ENCODE data around the gene ACBD6.
A peak's percentile ranks its signal among the peaks of the same experiment; 100 is the strongest.

The ACBD6 gene

GRCh38 chr1:180486092-180486491 lies 16.3 kb downstream of the ACBD6 start:
- H3K27me3 ChIP-seq (ENCODE audit: insufficient read depth, low read depth, severe bottlenecking), result no peaks in the 10 kb centered on the region
- no peaks in the 10 kb centered on the region for H3K9me3 ChIP-seq (ENCODE audit: severe bottlenecking)
- peaks cover 43% of the 10 kb centered on the region for H3K36me3 ChIP-seq
- H3K27ac ChIP-seq, result no peak overlapping the region
- TF ChIP-seq, protein P1, sequence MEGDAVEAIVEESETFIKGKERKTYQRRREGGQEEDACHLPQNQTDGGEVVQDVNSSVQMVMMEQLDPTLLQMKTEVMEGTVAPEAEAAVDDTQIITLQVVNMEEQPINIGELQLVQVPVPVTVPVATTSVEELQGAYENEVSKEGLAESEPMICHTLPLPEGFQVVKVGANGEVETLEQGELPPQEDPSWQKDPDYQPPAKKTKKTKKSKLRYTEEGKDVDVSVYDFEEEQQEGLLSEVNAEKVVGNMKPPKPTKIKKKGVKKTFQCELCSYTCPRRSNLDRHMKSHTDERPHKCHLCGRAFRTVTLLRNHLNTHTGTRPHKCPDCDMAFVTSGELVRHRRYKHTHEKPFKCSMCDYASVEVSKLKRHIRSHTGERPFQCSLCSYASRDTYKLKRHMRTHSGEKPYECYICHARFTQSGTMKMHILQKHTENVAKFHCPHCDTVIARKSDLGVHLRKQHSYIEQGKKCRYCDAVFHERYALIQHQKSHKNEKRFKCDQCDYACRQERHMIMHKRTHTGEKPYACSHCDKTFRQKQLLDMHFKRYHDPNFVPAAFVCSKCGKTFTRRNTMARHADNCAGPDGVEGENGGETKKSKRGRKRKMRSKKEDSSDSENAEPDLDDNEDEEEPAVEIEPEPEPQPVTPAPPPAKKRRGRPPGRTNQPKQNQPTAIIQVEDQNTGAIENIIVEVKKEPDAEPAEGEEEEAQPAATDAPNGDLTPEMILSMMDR (IDR thresholded peaks at IDR 0.05; ENCODE audit: low read depth, low read length), result no peak
- no peak for DNase-seq
- no peak overlapping the region for H3K4me3 ChIP-seq (ENCODE audit: low read depth, low read length)

GRCh38 chr1:180484490-180484889 lies 17.9 kb downstream of the ACBD6 start:
- no peak for DNase-seq
- Histone ChIP-seq H3K27me3 (ENCODE audit: insufficient read depth, low read depth, severe bottlenecking) (no peaks in the 10 kb centered on the region), H3K27ac (no peak overlapping the region), H3K36me3 (peaks cover 39% of the 10 kb centered on the region), H3K4me3 (ENCODE audit: low read depth, low read length) (no peak overlapping the region), H3K9me3 (ENCODE audit: severe bottlenecking) (no peaks in the 10 kb centered on the region)
- TF ChIP-seq, protein P1 (IDR thresholded peaks at IDR 0.05; ENCODE audit: low read depth, low read length), result no peak

DNA sequence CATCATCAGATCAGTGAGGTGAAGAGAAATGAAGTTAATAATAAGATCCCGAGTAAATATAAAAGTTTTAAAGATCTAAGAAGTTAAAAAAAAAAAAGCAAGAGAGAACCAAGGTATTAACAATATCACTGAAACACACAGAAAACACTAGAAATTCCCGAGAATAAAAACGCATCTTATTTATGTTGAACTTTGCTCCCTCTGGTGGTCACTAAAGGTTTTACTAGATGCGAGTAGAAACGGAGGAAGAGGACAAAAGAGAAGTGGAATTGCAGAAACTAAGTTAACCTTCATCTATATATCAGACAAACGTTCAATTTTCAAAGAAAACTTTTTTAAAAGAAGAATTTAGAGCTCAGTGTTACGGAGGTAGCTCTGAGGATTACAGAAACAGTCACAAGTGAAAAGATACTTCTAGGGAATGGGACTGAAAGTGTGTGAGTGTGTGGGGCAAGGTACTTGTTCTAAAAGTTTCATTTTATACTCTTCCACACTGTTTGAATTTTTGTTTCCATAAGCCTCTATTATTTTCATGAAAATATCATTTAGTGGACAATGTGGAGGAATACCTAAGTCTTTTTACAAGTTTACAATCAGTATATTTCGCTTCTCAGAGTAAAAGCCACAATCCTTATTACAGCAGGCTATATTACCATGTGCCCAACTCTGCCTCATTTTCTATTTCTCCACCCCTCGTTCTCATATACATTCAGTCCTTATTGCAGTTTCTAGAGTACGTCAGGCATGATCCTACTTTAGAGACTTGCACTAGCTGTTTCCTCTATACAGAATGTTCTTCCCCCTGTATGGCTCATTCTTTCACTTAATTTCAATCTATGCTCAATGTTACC lies 19.7 kb downstream of the ACBD6 start:
- H3K36me3 ChIP-seq, result peaks cover 44% of the 10 kb centered on the region
- no peak overlapping the region for H3K27ac ChIP-seq
- TF ChIP-seq, protein P1 (IDR thresholded peaks at IDR 0.05; ENCODE audit: low read depth, low read length), result peak; percentile 48; the same call in 1 of the 2 replicates
- no peaks in the 10 kb centered on the region for H3K9me3 ChIP-seq (ENCODE audit: severe bottlenecking)
- no peaks in the 10 kb centered on the region for H3K27me3 ChIP-seq (ENCODE audit: insufficient read depth, low read depth, severe bottlenecking)
- DNase-seq, result no peak
- no peak overlapping the region for H3K4me3 ChIP-seq (ENCODE audit: low read depth, low read length)

GRCh38 chr1:180470031-180470430 lies 32.3 kb downstream of the ACBD6 start:
- no peaks in the 10 kb centered on the region for H3K27me3 ChIP-seq (ENCODE audit: insufficient read depth, low read depth, severe bottlenecking)
- TF ChIP-seq, protein P1 (IDR thresholded peaks at IDR 0.05; ENCODE audit: low read depth, low read length), result no peak
- H3K27ac ChIP-seq, result no peak overlapping the region
- no peaks in the 10 kb centered on the region for H3K9me3 ChIP-seq (ENCODE audit: severe bottlenecking)
- DNase-seq, result no peak
- H3K4me3 ChIP-seq (ENCODE audit: low read depth, low read length), result no peak overlapping the region
- no peaks in the 10 kb centered on the region for H3K36me3 ChIP-seq

DNA sequence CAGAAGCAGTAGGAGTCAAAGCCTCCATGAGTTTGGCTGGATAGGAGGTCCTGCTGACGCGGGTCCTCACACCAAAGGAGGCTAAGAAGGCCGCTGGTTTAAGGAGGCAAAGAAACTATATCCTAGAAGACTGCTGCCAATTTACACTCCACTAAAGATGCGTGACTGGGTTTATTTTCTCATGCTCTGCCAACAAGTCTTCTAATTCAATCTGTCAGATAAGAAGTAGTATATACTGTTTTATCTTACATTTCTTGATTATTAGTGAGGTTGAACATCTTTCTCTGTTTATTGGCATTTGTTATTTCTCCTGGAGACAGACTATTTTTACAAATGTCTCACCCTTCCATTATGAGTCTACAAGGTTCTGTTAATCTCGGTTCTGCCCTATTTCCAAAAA lies 34.1 kb downstream of the ACBD6 start:
- no peak for DNase-seq
- Histone ChIP-seq H3K27ac (no peak overlapping the region), H3K36me3 (no peaks in the 10 kb centered on the region), H3K27me3 (ENCODE audit: insufficient read depth, low read depth, severe bottlenecking) (no peaks in the 10 kb centered on the region), H3K4me3 (ENCODE audit: low read depth, low read length) (no peak overlapping the region), H3K9me3 (ENCODE audit: severe bottlenecking) (peaks cover under 1% of the 10 kb centered on the region)
- TF ChIP-seq, protein P1 (IDR thresholded peaks at IDR 0.05; ENCODE audit: low read depth, low read length), result no peak

Measured in WERI-Rb-1 (cell line).